RPMI8226 (cell line): Measurements from ENCODE around the gene MYRIP.
"Not testable (repeated sequence)": the region's sequence is repeated elsewhere in the genome, so short reads cannot be mapped to it uniquely, and the experiment has no call there.

Experiments used
- DNase-seq: peaks from one replicate; pipeline ENCODE4 v3.0.0-alpha.2; 2015

The MYRIP gene

GRCh38 chr3:40096661-40097111, 287.3 kb downstream of the MYRIP start:
- no peak for DNase-seq

- no peak for DNase-seq
These were observed 288.0 kb downstream of the MYRIP start for GRCh38 chr3:40097131-40098117.

- DNase-seq: no peak
These were observed 288.9 kb downstream of the MYRIP start for GRCh38 chr3:40098261-40098759.

GRCh38 chr3:40099871-40100270, 290.5 kb downstream of the MYRIP start:
- no peak for DNase-seq

GRCh38 chr3:40102182-40102581, 292.8 kb downstream of the MYRIP start:
- no peak for DNase-seq

- no peak for DNase-seq
These were observed 294.4 kb downstream of the MYRIP start for GRCh38 chr3:40103829-40104228.

- DNase-seq: no peak
These were observed 295.0 kb downstream of the MYRIP start for GRCh38 chr3:40104441-40104840.

GRCh38 chr3:40108643-40109042, 299.2 kb downstream of the MYRIP start:
- no peak for DNase-seq

GRCh38 chr3:40109641-40110490, 300.5 kb downstream of the MYRIP start:
- no peak for DNase-seq

- no peak for DNase-seq
These were observed 307.2 kb downstream of the MYRIP start for GRCh38 chr3:40116478-40117177.

- DNase-seq: no peak
These were observed 308.7 kb downstream of the MYRIP start for GRCh38 chr3:40118091-40118490.

GRCh38 chr3:40120067-40120692, 310.8 kb downstream of the MYRIP start:
- DNase-seq: no peak

- DNase-seq: no peak
These were observed 311.4 kb downstream of the MYRIP start for GRCh38 chr3:40120806-40121205.

- no peak for DNase-seq
These were observed 315.5 kb downstream of the MYRIP start for GRCh38 chr3:40124918-40125317.

GRCh38 chr3:40128166-40128565, 318.8 kb downstream of the MYRIP start:
- no peak for DNase-seq

GRCh38 chr3:40129510-40129909, 320.1 kb downstream of the MYRIP start:
- no peak for DNase-seq

- no peak for DNase-seq
These were observed 320.6 kb downstream of the MYRIP start for GRCh38 chr3:40129981-40130380.

- DNase-seq: no peak
These were observed 321.3 kb downstream of the MYRIP start for GRCh38 chr3:40130721-40131120.

GRCh38 chr3:40133886-40134575, 324.6 kb downstream of the MYRIP start:
- DNase-seq: not testable (repeated sequence)

- DNase-seq: no peak
These were observed 328.3 kb downstream of the MYRIP start for GRCh38 chr3:40137591-40138295.
